ENCODE measurements around the gene AP3B1.

DNA sequence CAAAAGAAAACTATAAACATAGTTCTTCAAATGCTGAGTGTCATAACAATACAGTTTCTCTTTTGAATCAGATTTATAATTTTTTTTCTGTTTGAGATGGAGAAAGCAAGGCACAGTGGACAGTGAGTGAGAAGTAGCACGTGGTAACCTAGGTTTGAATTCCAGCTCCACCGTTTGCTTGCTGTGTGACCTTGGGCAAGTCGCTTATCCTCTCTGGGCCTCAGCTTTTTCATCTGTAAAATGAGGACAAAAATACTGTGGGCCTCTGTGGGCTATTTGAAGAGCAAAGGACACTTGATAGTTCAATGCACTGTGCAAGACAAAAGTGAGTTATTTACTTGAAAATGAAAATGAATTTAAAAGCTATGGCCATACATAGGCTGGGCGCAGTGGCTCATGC, 330.7 kb downstream of the AP3B1 start:
- TF ChIP-seq, protein P1, sequence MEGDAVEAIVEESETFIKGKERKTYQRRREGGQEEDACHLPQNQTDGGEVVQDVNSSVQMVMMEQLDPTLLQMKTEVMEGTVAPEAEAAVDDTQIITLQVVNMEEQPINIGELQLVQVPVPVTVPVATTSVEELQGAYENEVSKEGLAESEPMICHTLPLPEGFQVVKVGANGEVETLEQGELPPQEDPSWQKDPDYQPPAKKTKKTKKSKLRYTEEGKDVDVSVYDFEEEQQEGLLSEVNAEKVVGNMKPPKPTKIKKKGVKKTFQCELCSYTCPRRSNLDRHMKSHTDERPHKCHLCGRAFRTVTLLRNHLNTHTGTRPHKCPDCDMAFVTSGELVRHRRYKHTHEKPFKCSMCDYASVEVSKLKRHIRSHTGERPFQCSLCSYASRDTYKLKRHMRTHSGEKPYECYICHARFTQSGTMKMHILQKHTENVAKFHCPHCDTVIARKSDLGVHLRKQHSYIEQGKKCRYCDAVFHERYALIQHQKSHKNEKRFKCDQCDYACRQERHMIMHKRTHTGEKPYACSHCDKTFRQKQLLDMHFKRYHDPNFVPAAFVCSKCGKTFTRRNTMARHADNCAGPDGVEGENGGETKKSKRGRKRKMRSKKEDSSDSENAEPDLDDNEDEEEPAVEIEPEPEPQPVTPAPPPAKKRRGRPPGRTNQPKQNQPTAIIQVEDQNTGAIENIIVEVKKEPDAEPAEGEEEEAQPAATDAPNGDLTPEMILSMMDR (IDR thresholded peaks at IDR 0.05), result no peak
- no peak for TF ChIP-seq POLR2A (IDR thresholded peaks at IDR 0.05)

All from testis (tissue), 2 donors.